SK-N-SH (cell line): Measurements from ENCODE around the gene PLEKHH1. TPM values are rescaled to one million over a fixed set of nuclear protein-coding genes. Genes with fewer than 3 reads are reported as not detected.

Experiments
- CTCF ChIA-PET: fragments of 300-600, 350-600 bp; formaldehyde crosslinking; extraction: SDS; loops from one replicate; lab custom pipeline; 2021; lab: Yijun Ruan, JAX
- POLR2A ChIA-PET: fragments of 350-600 bp; sonication (Branson Sonifier 250); formaldehyde crosslinking; extraction: SDS; loops from one replicate; lab custom pipeline; 2020; ENCODE audit warnings: antibody characterized with exemption, inconsistent platforms; lab: Yijun Ruan, JAX
- DNase-seq: peaks from one replicate; pipeline ENCODE4 v3.0.0; 2012
- H2AFZ ChIP-seq: fragments of 200-600 bp; sonication (generic); 2 replicates; pipeline ENCODE4 v1.8.1; 2016; ENCODE audit warnings: antibody characterized with exemption, mild to moderate bottlenecking, low read depth
- H3F3A ChIP-seq: fragments of 200-600 bp; sonication (generic); replicated peaks from 2 replicates; pipeline ENCODE3; 2016; ENCODE audit warnings: antibody characterized with exemption, mild to moderate bottlenecking; ENCODE audit not compliant: insufficient read depth
- H3K27ac ChIP-seq, 2 experiments: fragments of 200-500 bp in 1 of 2; fragments of 200-600 bp in 1 of 2; sonication (Bioruptor generic) in 1 of 2; sonication (generic), shearing (Covaris generic) in 1 of 2; 2 replicates each; pipeline versions ENCODE4 v1.5.1 to v1.6.1; 2014 to 2016; ENCODE audit warnings: low read depth in 2 of 2, inconsistent platforms in 1 of 2, low read length in 1 of 2, mild to moderate bottlenecking in 1 of 2, mixed read lengths in 1 of 2
- H3K27me3 ChIP-seq: fragments of 200-600 bp; sonication (generic), shearing (Covaris generic); 2 replicates; pipeline ENCODE4 v1.6.1; 2016; ENCODE audit warnings: mixed run types; ENCODE audit not compliant: insufficient read depth
- H3K36me3 ChIP-seq, 2 experiments: fragments of 200-500 bp in 1 of 2; fragments of 200-600 bp in 1 of 2; sonication (Bioruptor generic) in 1 of 2; sonication (generic) in 1 of 2; replicated peaks in 1 of 2; 2 replicates each; pipeline versions ENCODE3 to v1.5.1; 2014 to 2016; ENCODE audit warnings: low read length in 1 of 2, mild to moderate bottlenecking in 1 of 2; ENCODE audit not compliant: insufficient read depth in 2 of 2, control insufficient read depth in 1 of 2
- H3K4me1 ChIP-seq, 2 experiments: fragments of 200-500 bp in 1 of 2; fragments of 200-600 bp in 1 of 2; sonication (Bioruptor generic) in 1 of 2; sonication (generic), shearing (Covaris generic) in 1 of 2; 2 replicates each; pipeline versions ENCODE4 v1.5.1 to v1.6.1; 2014 to 2016; ENCODE audit warnings: low read depth in 1 of 2, low read length in 1 of 2, mixed run types in 1 of 2; ENCODE audit not compliant: insufficient read depth in 2 of 2, control insufficient read depth in 1 of 2
- H3K4me2 ChIP-seq: fragments of 200-600 bp; sonication (generic), shearing (Covaris generic); 2 replicates; pipeline ENCODE4 v1.6.1; 2017; ENCODE audit warnings: mixed run types
- H3K4me3 ChIP-seq, 2 experiments: fragments of 200-500 bp in 1 of 2; fragments of 200-600 bp in 1 of 2; sonication (Bioruptor generic) in 1 of 2; sonication (generic), shearing (Covaris generic) in 1 of 2; 2 replicates each; pipeline versions ENCODE4 v1.5.1 to v1.8.1; 2014 to 2016; ENCODE audit warnings: low read depth in 2 of 2, inconsistent platforms in 1 of 2, low read length in 1 of 2, mild to moderate bottlenecking in 1 of 2, mixed read lengths in 1 of 2, moderate library complexity in 1 of 2
- H3K79me2 ChIP-seq: fragments of 200-600 bp; sonication (generic); 2 replicates; pipeline ENCODE4 v1.8.1; 2017; ENCODE audit warnings: mild to moderate bottlenecking; ENCODE audit not compliant: insufficient read depth
- H3K9ac ChIP-seq: fragments of 200-600 bp; sonication (generic); 2 replicates; pipeline ENCODE4 v1.6.1; 2017; ENCODE audit warnings: mixed run types
- H3K9me2 ChIP-seq: fragments of 200-600 bp; sonication (generic); 2 replicates; pipeline ENCODE4 v1.6.1; 2017; ENCODE audit warnings: mixed run types
- H3K9me3 ChIP-seq: fragments of 200-600 bp; sonication (generic); 2 replicates; pipeline ENCODE4 v1.6.1; 2017; ENCODE audit warnings: mixed run types, mild to moderate bottlenecking, moderate library complexity
- H4K20me1 ChIP-seq: fragments of 200-600 bp; sonication (generic); 2 replicates; pipeline ENCODE4 v1.6.1; 2017; ENCODE audit warnings: mild to moderate bottlenecking, mixed run types; ENCODE audit not compliant: insufficient read depth
- CHD2 ChIP-seq: fragments of 150-350 bp; IDR thresholded peaks from 2 replicates; pipeline ENCODE4 v1.6.1; 2018; ENCODE audit warnings: low read length; ENCODE audit not compliant: partially characterized antibody
- EP300 ChIP-seq, 2 experiments: IDR thresholded peaks; 2 replicates each; pipeline versions ENCODE4 v1.4.0 to v1.6.1; 2012; ENCODE audit warnings: borderline replicate concordance in 1 of 2, low read depth in 1 of 2, low read length in 1 of 2
- EZH2phosphoT487 ChIP-seq: fragments of 200-600 bp; sonication (generic); IDR thresholded peaks from 2 replicates; pipeline ENCODE4 v1.6.1; 2017; ENCODE audit warnings: low read depth, mixed run types, mild to moderate bottlenecking, antibody characterized with exemption, moderate library complexity, borderline replicate concordance
- FOXJ3 ChIP-seq: sonication (generic); formaldehyde crosslinking; IDR thresholded peaks from 2 replicates; pipeline ENCODE4 v1.5.1; 2020; ENCODE audit warnings: mild to moderate bottlenecking, missing genetic modification reagents
- GATA2 ChIP-seq: sonication (generic); formaldehyde crosslinking; IDR thresholded peaks from 2 replicates; pipeline ENCODE4 v1.5.0; 2020; ENCODE audit warnings: mild to moderate bottlenecking, missing genetic modification reagents
- IRF3 ChIP-seq: fragments of 150-350 bp; IDR thresholded peaks from 2 replicates; pipeline ENCODE4 v1.6.1; 2016; ENCODE audit warnings: mild to moderate bottlenecking, low read depth, low read length
- JUND ChIP-seq: IDR thresholded peaks from 2 replicates; pipeline ENCODE4 v1.4.0; 2012
- MEF2A ChIP-seq: IDR thresholded peaks from 2 replicates; pipeline ENCODE4 v1.4.0; 2012; ENCODE audit warnings: low read depth, borderline replicate concordance
- MXI1 ChIP-seq: IDR thresholded peaks from 2 replicates; pipeline ENCODE4 v1.6.1; 2012; ENCODE audit warnings: mild to moderate bottlenecking, low read depth, low read length, improper control_type of control experiment
- NFIC ChIP-seq: IDR thresholded peaks from 2 replicates; pipeline ENCODE4 v1.4.0; 2012; ENCODE audit warnings: borderline replicate concordance
- NRF1 ChIP-seq: IDR thresholded peaks from 2 replicates; pipeline ENCODE4 v1.6.1; 2012; ENCODE audit warnings: low read depth, mild to moderate bottlenecking, low read length
- PBX3 ChIP-seq: IDR thresholded peaks from 2 replicates; pipeline ENCODE4; 2012
- POLR2AphosphoS5 ChIP-seq: IDR thresholded peaks from 2 replicates; pipeline ENCODE4 v1.6.1; 2012; ENCODE audit warnings: low read depth, low read length
- RAD21 ChIP-seq: IDR thresholded peaks from 2 replicates; pipeline ENCODE4 v1.6.1; 2012; ENCODE audit warnings: mild to moderate bottlenecking, low read length
- REST ChIP-seq: IDR thresholded peaks from 2 replicates; pipeline ENCODE4 v1.6.1; 2012; ENCODE audit warnings: mild to moderate bottlenecking, low read depth, low read length, moderate library complexity
- TAF1 ChIP-seq: IDR thresholded peaks from 2 replicates; pipeline ENCODE4 v1.6.1; 2012; ENCODE audit warnings: low read depth, mild to moderate bottlenecking, low read length, moderate library complexity, borderline replicate concordance
- TCF12 ChIP-seq: IDR thresholded peaks from 2 replicates; pipeline ENCODE4 v1.4.0; 2012
- USF1 ChIP-seq: IDR thresholded peaks from 2 replicates; pipeline ENCODE4 v1.4.0; 2012; ENCODE audit warnings: low read depth, borderline replicate concordance
- YY1 ChIP-seq: IDR thresholded peaks from 2 replicates; pipeline ENCODE4 v1.4.0; 2012; ENCODE audit warnings: low read depth, mild to moderate bottlenecking
- ZBTB33 ChIP-seq: IDR thresholded peaks from 2 replicates; pipeline ENCODE4 v1.4.0; 2012; ENCODE audit warnings: low read depth, borderline replicate concordance
- WGBS: methylation state at CpG from one replicate; pipeline ENCODE4 v1.1.6; 2017; ENCODE audit warnings: low lambda C conversion rate; 5-methylcytosine and 5-hydroxymethylcytosine counted together
- polyA plus RNA-seq, 3 experiments: library from polyadenylated mRNA; depleted of rRNA; stranded (reverse); fragments of >200 nt; gene quantifications; 2 replicates each; pipeline ENCODE4 v1.2.3, GENCODE V29; 2012

Gene PLEKHH1
- polyA plus RNA-seq, 1 of the 3 experiments (the other 2 are of a cell fraction), result 1.6 TPM

GRCh38 chr14:67571991-67572323 is 38.9 kb downstream of the PLEKHH1 start (continued):
- no peak for TF ChIP-seq IRF3

GRCh38 chr14:67572608-67573007 is 39.5 kb downstream of the PLEKHH1 start:
- Histone ChIP-seq H3K79me2 (no peaks in the 10 kb centered on the region), H2AFZ (no peak overlapping the region), H3K9ac (no peak overlapping the region), H3K9me2 (no peaks in the 10 kb centered on the region), H3K9me3 (no peaks in the 10 kb centered on the region), H3K36me3 (no peaks in the 10 kb centered on the region), H4K20me1 (no peaks in the 10 kb centered on the region), H3K4me2 (no peak overlapping the region), H3K4me1 (no peaks in the 10 kb centered on the region; a peak in 1 of 4 replicates), H3K27me3 (no peaks in the 10 kb centered on the region), H3K4me3 (no peak overlapping the region), H3K27ac (no peak overlapping the region), H3F3A (no peaks in the 10 kb centered on the region)
- WGBS, result 96% methylated on average over 5 of the region's 5 CpGs
- ChIA-PET POLR2A (no interaction called here), CTCF (interaction anchor here (0.6 to 24.4 kb wide), 9 partner anchors 12 to 146 kb away, joined by 3 to 319 read pairs (median 19); partner anchors contain the start of genes PIGH and PLEKHH1)
- DNase-seq, result no peak
- TF ChIP-seq USF1 (no peak), JUND (no peak), NFIC (no peak), MEF2A (no peak), POLR2AphosphoS5 (no peak), MXI1 (no peak), TAF1 (no peak), GATA2 (no peak), EP300 (IDR thresholded peaks at IDR 0.05; ENCODE audit: borderline replicate concordance in 1 of 2, low read depth in 1 of 2, low read length in 1 of 2) (no peak), CHD2 (no peak), PBX3 (no peak), YY1 (no peak), TCF12 (no peak), EZH2phosphoT487 (no peak), REST (no peak), ZBTB33 (no peak), NRF1 (no peak), RAD21 (no peak), FOXJ3 (CRISPR knock-in tag) (no peak)
